ENCODE measurements around the gene FBXW4.

- TF ChIP-seq POLR2A (IDR thresholded peaks at IDR 0.05) (no peak), CTCF (IDR thresholded peaks at IDR 0.05) (no peak)
Observed at GRCh38 chr10:101724446-101724845, 29.5 kb upstream of the FBXW4 start.
